Vagina (tissue), 2 donors: ENCODE results near the gene ZNF772.

Source experiments
- CTCF ChIP-seq, 3 experiments: fragments of 450-650 bp in 2 of 3; fragments of 200-600 bp in 1 of 3; sonication (generic) in 1 of 3; IDR thresholded peaks; one replicate each; pipeline ENCODE4 v1.5.1; 2017 to 2019; ENCODE audit warnings: antibody characterized with exemption in 3 of 3, mild to moderate bottlenecking in 2 of 3, moderate library complexity in 2 of 3
- POLR2A ChIP-seq, 2 donors: fragments of 450-650 bp; IDR thresholded peaks; one replicate each; pipeline ENCODE4 v1.6.1; 2017; ENCODE audit warnings: antibody characterized with exemption in 2 of 2, mild to moderate bottlenecking in 2 of 2, moderate library complexity in 2 of 2
- POLR2AphosphoS5 ChIP-seq, 2 donors: sonication (generic); formaldehyde crosslinking; IDR thresholded peaks; one replicate each; pipeline ENCODE4 v1.9.0; 2017; ENCODE audit warnings: antibody characterized with exemption in 2 of 2, mild to moderate bottlenecking in 2 of 2, low read depth in 1 of 2; ENCODE audit not compliant: insufficient read depth in 1 of 2

GRCh38 chr19:57434386-57435061, 42.8 kb downstream of the ZNF772 start:
- TF ChIP-seq CTCF (IDR thresholded peaks at IDR 0.05) = no peak
- no peak for TF ChIP-seq POLR2A (IDR thresholded peaks at IDR 0.05)
- no peak for TF ChIP-seq POLR2AphosphoS5 (IDR thresholded peaks at IDR 0.05; ENCODE audit: insufficient read depth in 1 of 2, low read depth in 1 of 2)
